ENCODE results near the gene MUSTN1.

MUSTN1 gene

DNA sequence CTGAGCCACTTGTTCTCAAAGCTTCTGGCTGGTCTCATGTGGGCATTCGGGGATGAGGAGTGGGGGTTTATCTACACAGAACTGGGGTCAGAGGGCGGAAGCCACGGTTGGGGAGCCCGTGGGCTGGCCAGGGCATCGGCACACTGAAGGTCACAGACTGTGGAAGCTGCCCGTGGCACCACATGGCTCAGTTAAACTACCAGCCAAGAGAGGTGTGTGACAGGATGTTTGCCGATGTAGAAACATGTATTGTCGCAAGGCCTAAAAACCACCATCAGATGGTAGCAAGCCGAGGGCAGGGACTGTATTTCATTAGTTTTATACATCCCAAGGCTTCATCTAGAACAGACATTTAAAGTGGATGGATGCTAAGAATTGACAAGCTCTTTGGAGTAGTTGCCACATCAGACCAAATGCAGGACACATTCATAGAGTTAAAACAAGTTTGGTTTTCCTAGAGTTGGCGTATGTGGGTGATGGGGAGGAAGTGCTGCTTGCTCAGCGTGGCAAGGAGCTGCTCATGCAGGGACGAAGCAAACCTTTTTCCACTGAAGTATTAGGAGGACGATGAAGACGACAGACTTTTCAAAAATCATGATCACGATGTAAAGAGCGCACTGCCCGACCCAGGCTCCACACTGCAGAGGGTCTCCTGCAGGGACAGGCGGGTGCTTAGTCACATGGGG lies 9.6 kb upstream of the MUSTN1 start:
- in situ Hi-C loops (cut with MboI; ENCODE audit: low pct_unique_long_range_greater_than_20kb, low sequenced_read_pairs, unreplicated experiment), result no loop called here
- TF ChIP-seq, protein P1, sequence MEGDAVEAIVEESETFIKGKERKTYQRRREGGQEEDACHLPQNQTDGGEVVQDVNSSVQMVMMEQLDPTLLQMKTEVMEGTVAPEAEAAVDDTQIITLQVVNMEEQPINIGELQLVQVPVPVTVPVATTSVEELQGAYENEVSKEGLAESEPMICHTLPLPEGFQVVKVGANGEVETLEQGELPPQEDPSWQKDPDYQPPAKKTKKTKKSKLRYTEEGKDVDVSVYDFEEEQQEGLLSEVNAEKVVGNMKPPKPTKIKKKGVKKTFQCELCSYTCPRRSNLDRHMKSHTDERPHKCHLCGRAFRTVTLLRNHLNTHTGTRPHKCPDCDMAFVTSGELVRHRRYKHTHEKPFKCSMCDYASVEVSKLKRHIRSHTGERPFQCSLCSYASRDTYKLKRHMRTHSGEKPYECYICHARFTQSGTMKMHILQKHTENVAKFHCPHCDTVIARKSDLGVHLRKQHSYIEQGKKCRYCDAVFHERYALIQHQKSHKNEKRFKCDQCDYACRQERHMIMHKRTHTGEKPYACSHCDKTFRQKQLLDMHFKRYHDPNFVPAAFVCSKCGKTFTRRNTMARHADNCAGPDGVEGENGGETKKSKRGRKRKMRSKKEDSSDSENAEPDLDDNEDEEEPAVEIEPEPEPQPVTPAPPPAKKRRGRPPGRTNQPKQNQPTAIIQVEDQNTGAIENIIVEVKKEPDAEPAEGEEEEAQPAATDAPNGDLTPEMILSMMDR (IDR thresholded peaks at IDR 0.05; ENCODE audit: extremely low read depth, insufficient read depth, missing control alignments), result no peak
- DNase-seq (ENCODE audit: low spot score), result no peak

DNA sequence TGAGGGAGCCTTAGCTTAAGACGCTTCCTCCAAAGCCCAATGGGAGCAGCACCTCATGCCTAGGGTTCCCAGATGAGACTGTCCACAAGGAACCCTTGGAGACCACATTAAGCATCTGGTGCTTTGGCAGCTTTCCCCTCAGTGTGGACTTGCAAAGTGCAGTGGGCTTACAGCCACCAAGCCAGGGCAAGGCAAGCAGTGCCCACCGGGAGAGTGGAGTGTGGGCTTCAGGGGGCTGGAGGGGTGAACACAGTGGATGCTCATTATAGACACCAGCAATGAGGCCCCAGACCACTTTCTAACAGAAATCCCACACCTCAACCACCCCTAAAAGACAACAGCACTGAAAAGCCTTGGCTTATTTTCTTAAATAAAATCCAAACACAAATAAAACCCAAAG lies 9.1 kb upstream of the MUSTN1 start:
- in situ Hi-C loops (cut with MboI; ENCODE audit: low pct_unique_long_range_greater_than_20kb, low sequenced_read_pairs, unreplicated experiment), result no loop called here
- TF ChIP-seq, protein P1 (IDR thresholded peaks at IDR 0.05; ENCODE audit: extremely low read depth, insufficient read depth, missing control alignments), result no peak
- no peak for DNase-seq (ENCODE audit: low spot score)

DNA sequence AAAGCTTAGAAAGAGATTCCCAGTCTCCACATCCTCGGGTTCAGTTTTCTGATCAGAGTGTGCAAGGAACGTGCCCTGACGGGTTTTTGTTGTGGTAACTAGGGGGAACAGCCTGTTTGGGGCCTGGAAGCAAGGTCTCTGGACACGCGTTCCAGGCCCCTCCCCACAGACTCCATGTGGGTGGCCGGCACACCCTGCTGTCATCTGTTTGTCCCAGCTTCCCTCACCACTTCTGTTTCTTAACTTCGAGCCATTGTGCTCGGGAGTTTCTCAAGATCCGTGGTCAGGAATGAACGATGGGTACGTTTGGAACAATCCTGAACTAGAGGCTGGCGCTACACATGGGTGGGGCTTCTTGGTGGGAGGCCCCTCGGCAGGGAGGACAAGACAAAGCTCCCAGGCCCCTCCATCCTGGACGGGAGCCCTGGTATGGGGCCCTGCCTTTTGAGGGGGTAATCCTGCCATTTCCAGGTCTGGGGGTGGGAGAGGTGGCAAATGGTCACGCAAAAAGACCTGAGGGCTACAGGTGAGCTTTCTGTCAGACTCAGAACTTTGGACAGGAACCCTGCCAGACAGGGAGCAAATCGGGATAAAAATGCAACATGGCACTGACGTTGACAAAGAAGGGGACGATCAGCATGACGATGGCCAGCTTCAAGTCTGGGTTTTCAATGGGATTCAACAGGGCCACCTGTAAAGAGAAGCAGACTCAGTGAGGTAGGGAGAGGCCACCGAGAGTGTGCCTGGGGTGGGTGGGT lies 8.5 kb upstream of the MUSTN1 start:
- DNase-seq (ENCODE audit: low spot score), result no peak
- TF ChIP-seq, protein P1 (IDR thresholded peaks at IDR 0.05; ENCODE audit: extremely low read depth, insufficient read depth, missing control alignments), result no peak
- in situ Hi-C loops (cut with MboI; ENCODE audit: low pct_unique_long_range_greater_than_20kb, low sequenced_read_pairs, unreplicated experiment), result no loop called here

DNA sequence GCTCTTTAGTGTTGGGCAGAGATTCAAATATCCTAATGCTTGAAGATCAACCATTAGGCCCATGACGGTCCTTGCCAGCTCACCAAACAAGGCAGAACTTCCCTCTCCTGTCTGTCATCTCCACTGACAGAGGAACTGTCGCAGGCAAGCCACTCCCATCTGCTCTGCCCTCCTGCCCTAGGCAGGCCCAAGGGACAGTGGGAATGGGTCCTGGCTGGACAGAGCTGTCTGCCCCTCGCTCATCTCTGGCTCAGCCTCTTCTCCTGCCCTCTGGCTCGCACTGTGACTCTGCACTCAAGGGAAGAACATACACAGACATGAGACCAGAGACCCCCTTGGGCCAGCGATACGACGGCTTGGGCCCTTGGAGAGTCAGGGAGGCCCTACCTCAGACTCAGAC lies 7.6 kb upstream of the MUSTN1 start:
- DNase-seq (ENCODE audit: low spot score), result no peak
- TF ChIP-seq, protein P1 (IDR thresholded peaks at IDR 0.05; ENCODE audit: extremely low read depth, insufficient read depth, missing control alignments), result no peak
- in situ Hi-C loops (cut with MboI; ENCODE audit: low pct_unique_long_range_greater_than_20kb, low sequenced_read_pairs, unreplicated experiment), result no loop called here

DNA sequence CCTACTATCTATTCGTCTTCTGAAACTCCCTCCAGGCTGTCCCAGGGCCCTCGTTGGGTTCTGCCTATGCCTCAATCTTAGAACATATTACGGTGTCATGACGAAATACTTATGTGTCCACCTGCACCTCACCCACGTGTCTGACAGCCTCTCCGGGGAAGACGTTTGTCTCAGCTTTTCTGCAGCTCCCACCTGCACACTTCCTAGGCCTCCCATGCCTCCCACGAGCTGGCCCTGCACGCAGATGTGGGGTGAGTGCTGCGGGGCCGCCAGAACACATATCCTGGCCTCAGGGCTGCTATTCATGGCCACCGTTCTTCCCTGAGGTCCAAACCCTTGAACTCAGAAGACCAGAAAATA lies 7.1 kb upstream of the MUSTN1 start:
- TF ChIP-seq, protein P1 (IDR thresholded peaks at IDR 0.05; ENCODE audit: extremely low read depth, insufficient read depth, missing control alignments), result no peak
- in situ Hi-C loops (cut with MboI; ENCODE audit: low pct_unique_long_range_greater_than_20kb, low sequenced_read_pairs, unreplicated experiment), result no loop called here
- no peak for DNase-seq (ENCODE audit: low spot score)

DNA sequence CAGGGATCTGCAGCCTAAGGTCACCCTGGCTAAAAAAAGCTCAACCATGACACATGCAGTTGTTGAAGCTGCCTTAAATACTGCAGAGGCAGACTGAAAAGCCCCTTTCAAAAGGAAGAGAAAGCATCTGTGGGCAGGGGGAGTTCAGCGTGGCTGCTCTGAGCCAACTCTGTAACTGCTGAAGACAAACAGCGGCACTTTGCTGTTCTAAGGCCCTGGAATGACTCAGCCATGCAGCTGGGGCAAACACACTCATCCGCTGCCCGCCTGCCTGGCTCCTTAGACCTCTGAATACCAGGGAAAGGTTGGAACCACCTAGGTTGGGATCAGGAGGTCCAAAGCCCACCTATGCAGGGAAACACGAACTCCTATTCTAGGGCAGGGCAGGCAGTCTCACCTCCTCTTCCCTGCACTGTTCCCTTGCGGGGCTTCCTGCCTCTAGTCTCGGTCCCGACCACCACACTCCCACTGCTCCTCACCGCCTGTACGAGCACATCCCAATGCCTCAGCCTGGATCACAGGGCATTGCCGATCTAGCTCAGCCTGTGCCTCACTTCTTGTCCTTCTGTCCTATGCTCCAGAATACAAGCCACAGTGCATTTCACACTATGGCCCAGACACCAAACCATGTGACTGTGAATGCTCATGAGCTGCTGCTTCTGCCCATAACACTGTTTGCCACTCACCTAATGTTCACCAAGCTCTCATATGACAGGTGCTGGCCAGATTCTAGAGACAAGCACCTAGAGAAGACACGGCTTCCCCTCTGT lies 6.6 kb upstream of the MUSTN1 start:
- DNase-seq (ENCODE audit: low spot score), result peak; percentile 55
- TF ChIP-seq, protein P1 (IDR thresholded peaks at IDR 0.05; ENCODE audit: extremely low read depth, insufficient read depth, missing control alignments), result no peak
- in situ Hi-C loops (cut with MboI; ENCODE audit: low pct_unique_long_range_greater_than_20kb, low sequenced_read_pairs, unreplicated experiment), result no loop called here
